ENCODE results near the gene CP.
"Not testable (repeated sequence)": the region's sequence is repeated elsewhere in the genome, so short reads cannot be mapped to it uniquely, and the experiment has no call there.

The CP gene

DNA sequence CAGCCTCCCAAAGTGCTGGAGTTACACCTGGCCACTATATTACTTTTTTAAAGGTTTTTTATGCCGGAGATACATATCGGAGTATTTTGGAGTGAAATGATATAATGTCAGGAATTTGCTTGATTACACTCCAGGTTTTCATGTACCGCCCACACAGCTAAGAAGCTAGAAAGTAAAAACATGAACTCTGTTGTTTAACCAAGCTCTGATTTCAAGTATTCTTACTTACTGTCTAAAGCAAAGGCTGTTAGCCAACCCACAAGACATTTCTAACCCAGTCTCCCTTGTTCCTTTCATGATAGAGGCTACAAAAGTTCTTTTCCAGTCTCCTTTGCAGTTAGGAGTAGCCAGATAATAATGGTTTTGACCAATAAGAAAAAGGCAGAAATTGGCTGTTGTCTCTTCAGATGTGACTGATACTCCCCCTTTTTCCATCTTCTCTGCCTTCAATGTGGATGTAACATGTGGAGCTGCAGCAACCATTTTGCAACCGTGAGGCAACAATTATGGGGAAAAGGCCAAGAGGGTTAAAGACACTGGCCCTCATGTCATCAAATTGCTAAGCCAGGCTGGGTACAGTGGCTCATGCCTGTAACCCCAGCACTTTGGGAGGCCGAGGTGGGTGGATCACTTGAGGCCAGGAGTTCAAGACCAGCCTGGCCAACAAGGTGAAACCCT lies 6.1 kb upstream of the CP start:
- DNase-seq (ENCODE audit: low read depth) = no peak

DNA sequence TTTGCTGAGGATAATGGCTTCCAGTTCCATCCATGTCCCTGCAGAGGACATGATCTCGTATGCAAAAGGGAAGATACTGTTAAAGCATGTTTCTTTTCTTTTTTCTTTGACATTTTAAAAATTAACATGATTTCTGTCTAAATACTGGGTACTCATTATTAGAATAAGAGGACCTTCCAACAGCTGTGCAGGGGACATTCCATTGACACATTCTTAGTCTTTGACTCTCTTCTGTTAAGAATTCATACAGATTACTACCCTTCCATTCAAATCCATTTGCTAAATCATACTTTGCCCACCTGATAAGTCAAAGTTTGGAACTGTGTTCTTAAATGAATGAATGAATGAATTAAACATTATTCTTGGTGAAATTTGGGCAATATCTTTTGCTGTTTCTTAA lies 5.1 kb upstream of the CP start:
- no peak for DNase-seq (ENCODE audit: low read depth)

DNA sequence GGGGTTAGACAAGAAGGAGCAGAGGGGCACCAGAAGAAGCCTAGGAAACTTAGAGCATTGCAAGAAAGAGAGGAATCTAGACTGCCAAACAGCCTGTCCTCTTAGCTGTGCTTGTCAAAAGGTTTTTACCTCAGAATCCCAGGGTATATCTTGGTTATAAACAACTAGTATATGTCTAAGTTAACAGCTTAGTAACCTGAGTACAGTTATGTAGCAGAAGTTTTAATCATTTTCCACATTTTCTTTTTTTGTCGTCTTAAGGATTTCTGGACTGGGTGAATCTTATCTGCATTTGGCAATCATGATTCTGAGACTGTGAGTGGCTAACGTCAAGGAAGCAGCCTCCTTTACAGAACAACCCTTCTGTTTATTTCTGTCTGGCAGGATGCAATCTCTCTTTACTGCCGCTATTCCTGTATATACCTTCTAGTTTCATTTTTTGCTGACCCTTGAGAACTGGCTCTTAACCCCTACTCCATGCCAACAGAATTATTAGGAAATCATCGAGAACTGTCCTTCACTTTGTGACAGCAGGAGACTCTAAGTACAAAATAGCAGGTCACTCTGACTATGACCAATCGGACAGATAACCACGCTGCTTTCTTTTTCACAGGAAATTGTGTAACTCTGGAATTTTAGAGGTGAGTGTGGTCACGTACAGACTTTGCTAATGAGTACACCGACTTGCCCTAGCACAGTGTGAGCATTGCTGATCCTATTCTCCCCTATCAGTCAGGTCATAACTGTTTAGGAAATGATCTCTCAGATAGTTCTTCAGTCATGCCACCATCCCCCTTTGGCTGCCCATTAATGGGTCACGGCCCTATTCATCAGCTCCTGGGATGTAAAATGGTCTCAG lies 3.3 kb upstream of the CP start:
- no peak for DNase-seq (ENCODE audit: low read depth)

DNA sequence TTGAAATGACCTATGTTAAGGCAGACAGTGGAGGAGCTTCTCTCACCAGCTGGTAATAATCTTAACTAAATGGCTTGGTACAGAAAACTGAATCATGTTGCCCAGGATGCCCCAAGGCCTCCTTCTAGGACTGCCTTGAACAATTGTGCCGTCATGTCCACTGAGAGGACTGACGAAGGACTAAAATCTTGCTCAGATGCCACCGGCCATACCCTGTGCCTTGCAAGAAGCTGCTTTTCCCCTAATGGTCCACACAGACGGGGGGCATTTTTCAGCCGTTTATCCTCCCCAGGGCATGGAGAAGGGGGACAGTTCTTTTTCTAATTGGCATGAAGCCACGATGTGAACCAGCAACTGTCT lies 1.8 kb upstream of the CP start:
- no peak for DNase-seq (ENCODE audit: low read depth)

DNA sequence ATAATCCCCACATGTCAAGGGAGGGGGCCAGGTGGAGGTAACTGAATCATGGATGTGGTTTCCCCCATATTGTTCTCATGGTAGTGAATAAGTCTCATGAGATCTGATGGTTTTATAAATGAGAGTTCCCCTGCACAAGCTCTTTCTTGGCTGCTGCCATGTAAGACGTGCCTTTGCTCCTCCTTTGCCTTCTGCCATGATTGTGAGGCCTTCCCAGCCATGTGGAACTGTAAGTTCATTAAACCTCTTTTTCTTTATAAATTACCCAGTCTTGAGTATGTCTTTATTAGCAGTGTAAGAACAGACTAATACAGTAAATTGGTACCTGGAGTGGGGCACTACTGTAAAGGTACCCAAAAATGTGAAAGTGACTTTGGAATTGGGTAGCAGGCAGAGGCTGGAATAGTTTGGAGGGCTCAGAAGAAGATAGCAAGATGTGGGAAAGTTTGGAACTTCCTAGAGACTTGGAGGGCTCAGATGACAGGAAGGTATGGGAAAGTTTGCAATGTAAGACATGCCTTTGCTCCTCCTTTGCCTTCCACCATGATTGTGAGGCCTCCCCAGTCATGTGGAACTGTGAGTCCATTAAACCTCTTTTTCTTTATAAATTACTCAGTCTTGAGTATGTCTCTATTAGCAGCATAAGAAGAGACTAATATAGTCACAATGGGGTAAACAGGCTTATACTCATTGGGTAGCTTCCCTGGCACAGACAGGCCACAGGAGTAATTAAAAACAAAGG lies 2.1 kb downstream of the CP start:
- DNase-seq (ENCODE audit: low read depth) = not testable (repeated sequence)

DNA sequence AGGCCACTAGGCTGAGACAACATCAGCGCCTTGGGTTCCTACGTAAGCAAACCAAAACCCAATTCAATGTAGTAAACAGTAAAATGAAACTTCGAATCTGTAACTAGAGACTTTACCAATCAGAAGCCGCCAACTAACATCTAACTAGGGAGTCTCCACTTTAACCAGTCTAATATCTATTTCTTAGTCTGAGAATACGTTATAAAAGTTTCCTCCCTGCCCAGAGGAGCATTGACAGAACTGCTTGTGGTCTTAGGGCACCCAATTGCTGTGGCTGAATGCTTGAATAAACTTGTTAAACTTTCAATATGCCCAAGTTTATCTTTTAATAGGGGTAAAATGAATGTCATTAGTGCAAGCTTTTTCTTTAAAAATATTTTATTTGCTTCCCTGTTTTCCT lies 4.3 kb downstream of the CP start:
- no peak for DNase-seq (ENCODE audit: low read depth)

DNA sequence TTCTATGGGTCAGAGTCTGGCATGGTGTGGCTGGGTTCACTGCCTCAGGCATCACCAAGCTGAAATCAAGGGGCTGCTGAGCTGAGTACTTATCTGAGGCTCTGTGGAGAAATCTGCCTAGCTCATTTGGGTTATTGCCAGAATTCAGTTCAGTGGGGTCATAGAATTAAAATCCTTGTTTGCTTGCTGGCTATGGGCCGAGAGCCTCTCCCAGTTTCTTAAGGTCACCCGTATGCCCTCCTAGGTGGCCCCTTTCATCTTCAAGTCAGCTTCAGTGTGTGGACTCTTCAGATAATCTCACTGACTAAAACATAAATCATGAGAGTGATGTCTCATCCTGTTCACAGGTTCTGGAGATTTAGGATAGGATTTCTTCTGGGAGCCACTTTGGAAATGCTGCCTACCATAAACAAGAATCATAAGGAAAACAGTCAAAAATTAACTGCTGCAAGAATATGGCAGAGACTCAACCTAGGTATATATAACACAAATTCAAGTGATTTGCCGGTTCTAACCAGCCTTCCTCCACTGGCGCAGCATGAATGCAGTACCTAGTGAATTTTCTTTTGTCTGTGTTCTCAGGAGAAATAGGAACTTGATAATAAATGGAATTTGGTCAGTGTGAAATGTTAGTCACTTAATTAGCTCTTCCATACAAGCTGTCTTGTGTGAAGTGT lies 5.3 kb downstream of the CP start:
- no peak for DNase-seq (ENCODE audit: low read depth)

DNA sequence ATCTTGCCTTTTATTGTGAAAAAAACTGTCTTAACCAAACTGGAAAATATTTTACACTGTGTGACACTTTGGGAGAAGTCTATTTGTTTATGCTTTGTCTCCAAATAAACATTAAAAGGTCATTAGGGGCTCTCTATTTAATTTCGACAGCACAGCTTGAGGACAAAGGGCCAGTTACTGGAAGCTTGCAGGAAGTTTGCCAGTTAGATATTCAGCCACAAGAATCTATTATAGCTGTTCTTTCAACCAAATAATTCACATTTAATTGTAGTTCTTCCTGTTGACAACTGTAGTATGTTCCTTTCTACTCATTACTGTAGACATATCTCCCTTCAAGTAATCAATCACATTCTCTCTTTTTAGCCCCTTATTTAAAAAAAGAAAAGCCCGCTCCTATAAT lies 6.1 kb downstream of the CP start:
- no peak for DNase-seq (ENCODE audit: low read depth)

DNA sequence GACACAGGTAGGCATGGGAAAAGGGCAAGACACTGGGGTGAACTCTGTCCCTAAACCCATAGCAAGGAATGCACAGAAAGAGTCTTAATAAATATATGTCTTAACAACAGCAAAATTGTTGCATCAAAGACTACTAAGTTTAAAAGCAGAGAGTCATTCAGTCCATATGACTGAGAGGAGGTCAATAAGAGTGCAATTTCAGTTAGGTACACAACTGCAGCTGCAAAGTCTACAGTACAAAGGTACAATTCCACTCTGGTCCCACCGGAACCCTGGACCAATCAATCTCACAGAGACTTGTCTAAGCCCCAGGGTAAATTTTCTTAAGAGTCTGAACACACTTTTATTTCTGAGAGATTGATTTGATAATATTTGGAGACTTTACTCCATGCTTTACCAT lies 6.9 kb downstream of the CP start:
- no peak for DNase-seq (ENCODE audit: low read depth)

DNA sequence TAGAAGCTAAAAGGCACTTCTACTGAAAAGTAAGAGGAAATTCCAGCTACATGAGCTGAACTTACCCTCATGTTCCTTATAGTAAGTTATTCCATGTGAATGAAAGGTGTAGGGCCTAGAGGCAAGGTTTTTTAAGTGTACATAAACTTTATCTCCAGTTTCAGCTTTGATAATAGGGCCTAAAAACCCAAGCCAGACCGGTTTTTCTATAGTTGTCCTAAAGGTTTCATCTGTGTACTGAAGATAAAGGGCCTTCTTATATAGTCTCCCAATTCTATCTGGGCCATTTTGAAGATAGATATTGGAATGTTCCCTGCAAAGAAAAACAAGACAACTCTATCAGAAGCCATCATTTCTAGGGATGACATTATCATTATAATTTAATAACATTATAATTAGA lies 9.2 kb downstream of the CP start:
- DNase-seq (ENCODE audit: low read depth) = no peak

DNA sequence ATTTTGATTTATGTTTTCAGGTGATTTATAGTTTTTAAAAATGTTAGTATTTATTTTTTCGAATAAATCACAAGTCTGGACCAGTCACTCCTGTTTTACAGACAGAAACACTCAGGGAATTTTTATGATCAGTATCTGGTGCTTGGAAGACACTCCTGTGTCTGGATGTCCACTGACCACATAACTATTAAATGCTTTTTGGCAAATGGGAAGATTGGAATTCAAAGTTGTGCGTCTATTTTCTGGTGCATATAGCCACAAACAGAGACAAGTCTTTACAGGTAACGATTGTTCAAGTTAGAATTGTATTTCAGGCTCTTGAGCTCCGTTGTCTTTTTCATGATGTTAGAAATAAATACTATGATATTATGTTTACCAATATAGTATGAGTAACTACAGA lies 12.2 kb downstream of the CP start:
- DNase-seq (ENCODE audit: low read depth) = no peak

DNA sequence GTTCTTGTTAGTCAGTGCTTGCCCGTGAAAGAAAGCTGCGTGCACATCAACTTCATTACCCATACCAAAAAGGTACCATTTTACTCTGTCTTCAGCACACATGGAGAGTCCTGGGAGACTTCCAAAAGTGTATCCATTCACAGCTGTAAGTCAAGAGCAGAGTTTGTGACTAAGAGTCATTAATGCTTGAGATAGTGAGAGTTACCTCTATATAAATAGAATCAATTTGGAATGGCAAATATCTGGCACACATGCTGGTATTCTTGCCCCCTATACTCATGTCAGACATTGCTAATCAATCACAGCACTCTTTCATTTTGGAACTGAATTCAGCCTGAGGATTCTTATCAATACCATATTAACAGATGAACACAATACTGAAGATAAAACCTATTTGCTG lies 14.2 kb downstream of the CP start:
- DNase-seq (ENCODE audit: low read depth) = no peak

DNA sequence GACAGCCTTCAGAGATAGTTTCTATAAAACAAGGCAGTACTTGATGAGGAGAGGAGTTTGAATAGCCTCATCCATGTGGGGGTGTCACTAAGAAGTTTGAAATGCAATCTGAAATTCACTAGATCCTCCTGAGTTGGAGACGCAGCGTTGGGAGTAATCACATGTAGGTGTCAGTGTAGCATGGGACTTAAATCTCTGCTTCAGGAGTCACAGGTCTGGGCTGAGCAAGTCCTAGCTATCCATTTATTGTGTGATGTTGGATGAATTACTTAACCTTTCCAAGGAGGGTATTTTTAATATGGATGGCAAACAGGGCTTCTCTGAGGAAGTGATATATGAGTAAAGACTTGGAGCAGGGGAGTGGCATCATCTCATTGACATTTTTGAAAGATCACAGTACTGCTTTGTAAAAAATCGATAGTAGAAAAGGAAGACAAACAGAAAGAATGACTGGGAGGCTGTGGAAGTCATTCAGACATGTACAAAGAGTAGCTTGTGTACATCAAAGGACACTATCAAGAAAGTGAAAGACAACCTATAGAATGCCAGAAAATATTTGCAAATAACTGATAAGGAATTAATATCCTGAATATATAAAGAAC lies 17.1 kb downstream of the CP start:
- no peak for DNase-seq (ENCODE audit: low read depth)

DNA sequence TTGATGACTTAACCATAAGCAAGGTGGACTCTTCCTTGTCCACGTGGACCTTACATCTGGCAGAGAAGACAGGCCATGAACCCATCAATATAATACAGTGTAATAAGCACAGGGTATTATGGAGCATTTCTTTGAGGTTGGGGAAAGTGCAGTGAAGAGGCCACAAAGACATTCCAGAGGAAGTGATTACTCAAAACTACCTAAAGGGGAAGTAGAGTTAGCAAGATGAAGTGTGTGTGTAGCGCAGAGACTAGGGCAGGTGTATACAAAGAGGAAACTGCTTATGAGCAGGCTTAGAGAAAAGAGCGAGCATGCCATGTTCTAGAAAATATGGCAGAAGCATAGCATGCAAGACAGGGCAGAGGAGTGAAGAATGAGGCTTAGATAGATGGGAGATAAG lies 17.9 kb downstream of the CP start:
- no peak for DNase-seq (ENCODE audit: low read depth)

DNA sequence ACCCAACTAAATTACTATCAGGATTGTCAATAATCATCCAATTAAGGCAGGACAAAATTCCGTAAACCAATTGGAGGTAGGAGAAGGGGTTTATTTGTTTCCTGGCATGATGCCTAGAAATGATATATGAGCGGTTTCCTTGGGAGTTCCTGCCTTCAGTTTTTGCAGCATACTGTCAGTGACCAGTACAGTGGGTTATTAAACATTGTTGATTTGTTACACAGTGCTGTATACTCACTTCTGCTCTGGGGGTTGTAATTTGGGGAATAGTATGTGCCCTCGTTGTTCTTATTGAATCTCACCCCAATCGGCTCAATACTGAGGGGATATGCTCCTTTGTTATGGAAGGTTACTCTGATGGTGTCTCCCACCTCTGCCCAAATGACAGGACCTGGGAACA lies 22.2 kb downstream of the CP start:
- DNase-seq (ENCODE audit: low read depth) = no peak

DNA sequence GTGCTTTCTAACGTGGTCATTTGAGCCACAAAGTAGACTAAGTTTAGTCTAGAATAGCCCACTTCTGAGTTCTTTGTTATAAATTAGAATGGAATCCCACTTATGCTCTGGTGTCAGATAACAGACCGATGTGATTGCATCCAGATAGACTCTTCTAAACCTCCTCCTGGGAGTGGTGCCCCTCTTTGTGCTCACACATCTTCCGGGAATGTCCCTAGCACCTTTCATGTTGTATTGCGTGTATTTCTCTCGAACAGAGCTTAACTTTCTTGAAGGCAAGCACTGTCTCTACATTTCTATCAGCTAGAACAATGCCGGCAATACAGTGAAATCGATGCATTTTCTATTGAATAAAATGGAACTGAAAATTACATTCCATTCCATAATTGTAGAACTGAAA lies 23.0 kb downstream of the CP start:
- no peak for DNase-seq (ENCODE audit: low read depth)

DNA sequence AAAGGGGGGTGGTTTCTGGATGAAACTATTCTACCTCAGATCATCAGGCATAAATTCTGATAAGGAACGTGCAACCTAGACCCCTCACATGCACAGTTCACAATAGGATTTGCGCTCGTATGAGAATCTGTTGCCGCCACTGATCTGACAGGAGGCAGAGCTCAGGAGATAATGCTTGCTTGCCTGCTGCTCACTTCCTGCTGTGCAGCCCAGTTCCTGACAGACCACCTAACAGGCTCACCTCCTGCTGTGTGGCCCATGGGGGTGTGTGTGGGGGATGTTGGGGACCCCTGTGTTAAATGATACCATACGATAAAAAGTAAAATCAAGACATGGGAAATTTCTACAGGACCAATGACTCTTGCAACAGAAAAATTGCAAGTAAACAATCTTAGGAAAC lies 24.0 kb downstream of the CP start:
- DNase-seq (ENCODE audit: low read depth) = no peak

DNA sequence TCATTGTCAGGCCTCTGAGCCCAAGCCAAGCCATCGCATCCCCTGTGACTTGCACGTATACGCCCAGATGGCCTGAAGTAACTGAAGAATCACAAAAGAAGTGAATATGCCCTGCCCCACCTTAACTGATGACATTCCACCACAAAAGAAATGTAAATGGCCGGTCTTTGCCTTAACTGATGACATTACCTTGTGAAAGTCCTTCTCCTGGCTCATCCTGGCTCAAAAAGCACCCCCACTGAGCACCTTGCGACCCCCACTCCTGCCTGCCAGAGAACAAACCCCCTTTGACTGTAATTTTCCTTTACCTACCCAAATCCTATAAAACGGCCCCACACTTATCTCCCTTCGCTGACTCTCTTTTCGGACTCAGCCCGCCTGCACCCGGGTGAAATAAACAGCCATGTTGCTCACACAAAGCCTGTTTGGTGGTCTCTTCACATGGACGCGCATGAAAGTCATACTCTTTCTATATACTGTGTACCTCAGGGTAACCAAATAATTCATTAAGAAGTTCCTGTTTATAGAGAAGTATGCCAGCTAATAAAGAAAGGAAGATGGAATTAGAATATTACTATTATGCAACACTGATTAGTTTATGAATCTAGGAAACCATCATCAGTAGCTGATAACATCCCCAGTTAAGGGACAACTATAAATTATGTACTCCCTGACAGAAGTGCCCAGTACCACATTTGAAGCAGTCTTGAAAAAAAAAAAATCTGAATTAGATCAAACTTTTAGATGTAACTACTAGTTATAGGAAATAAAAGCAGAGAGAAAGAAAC lies 24.6 kb downstream of the CP start:
- not testable (repeated sequence) for DNase-seq (ENCODE audit: low read depth)

DNA sequence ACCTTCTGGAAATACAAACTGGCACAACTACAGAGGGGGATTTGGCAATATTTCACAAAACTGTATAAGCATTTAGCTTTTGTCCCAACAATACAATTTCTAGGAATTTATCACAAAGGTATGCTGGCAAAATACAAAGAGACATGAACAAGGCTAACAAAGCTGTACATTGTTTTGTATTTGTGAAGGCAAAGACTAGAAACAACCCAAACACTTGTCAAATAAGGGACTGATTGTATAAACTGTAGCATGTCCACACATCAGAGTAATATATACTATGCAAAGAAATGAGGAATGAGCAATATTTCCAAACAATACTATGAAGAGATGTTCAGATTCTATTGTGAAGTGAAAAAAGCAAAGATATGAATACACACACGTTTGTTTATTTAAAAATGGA lies 26.4 kb downstream of the CP start:
- no peak for DNase-seq (ENCODE audit: low read depth)

DNA sequence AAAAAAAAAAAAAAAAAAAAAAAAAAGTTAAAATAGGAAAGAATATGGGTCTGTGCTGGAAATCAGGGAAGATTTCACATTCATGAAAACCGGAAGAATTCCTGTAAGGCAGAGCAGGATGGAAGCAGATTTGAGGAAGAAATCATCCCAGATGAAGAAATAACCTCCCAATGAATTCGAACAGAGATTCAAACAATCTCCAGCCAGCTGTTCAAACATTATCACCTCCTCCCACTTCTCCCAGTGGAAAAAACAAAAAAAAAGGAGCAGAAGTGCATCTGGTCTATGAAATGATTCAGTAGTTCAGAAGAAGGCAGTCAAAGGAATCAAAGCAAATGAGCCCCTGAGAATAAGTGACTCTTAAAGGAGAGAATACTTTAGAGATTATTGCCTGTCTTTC lies 33.1 kb downstream of the CP start:
- DNase-seq (ENCODE audit: low read depth) = no peak

DNA sequence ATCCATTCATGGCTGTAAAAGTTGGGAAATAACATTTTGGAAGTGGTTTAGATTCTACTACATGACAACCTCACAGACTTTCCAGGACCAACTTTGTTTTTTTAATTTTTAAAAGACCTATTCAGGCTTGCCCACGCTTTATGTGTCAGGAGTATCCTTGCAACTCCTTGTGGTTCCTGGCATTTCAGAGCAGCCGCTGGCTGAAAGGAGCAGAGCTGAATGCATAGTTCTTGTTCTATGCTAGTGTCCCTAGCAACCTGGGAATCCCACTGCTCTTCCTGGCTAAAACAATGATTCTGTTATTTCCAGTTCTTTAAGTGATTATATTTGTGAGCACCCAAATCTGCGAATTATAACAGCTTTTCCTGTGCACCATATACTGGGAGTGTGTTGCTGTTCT lies 34.9 kb downstream of the CP start:
- DNase-seq (ENCODE audit: low read depth) = no peak

All from T follicular helper cell (primary cell).